ENCODE data around the gene SNX6. TPM values are rescaled to one million over a fixed set of nuclear protein-coding genes. Genes with fewer than 3 reads are reported as not detected.

SNX6 gene
- total RNA-seq, 1 experiment from 2014 or later = 73.4 TPM

GRCh38 chr14:34580381-34580780 lies 49.6 kb downstream of the SNX6 start:
- H3K79me2 ChIP-seq (ENCODE audit: insufficient read depth, low read length) = no peaks in the 10 kb centered on the region
- ChIA-PET CTCF (no interaction called here), RAD21 (ENCODE audit: low non-redundant PET in 1 of 2, low total read pairs in 2 of 2, uncharacterized antibody in 2 of 2, unreplicated experiment in 2 of 2) (no interaction called here), POLR2A (no interaction called here)
- H3K4me2 ChIP-seq (ENCODE audit: low read length) = no peak overlapping the region
- no peak overlapping the region for H3K9ac ChIP-seq (ENCODE audit: low read length)
- intact Hi-C loops (cut with micrococcal nuclease) = loop anchor here (10.0 kb wide), 1 partner anchor 834 kb away; no protein-coding TSS in a partner anchor
- no peak overlapping the region for H2AFZ ChIP-seq (ENCODE audit: low read depth, low read length, poor library complexity, severe bottlenecking)
- no TSS peak for BruUV-seq (replicated peaks)
- peaks cover 9 to 29% of the 10 kb centered on the region in 2 experiments; a peak in 2 of 4 replicates for H3K36me3 ChIP-seq (ENCODE audit: control insufficient read depth in 1 of 2, insufficient read depth in 2 of 2, low read length in 2 of 2)
- H3K27ac ChIP-seq (ENCODE audit: low read depth, low read length) = no peak overlapping the region
- H3K4me1 ChIP-seq (ENCODE audit: control insufficient read depth in 1 of 2, insufficient read depth in 2 of 2, low read length in 2 of 2) = no peaks in the 10 kb centered on the region
- DNase-seq (ENCODE audit: low read depth, low spot score) (no peak), ATAC-seq (no peak)
- H3K4me3 ChIP-seq (replicated peaks in 1 of 2; ENCODE audit: low read depth in 1 of 2, low read length in 2 of 2) = no peak overlapping the region
- H3K9me2 ChIP-seq (ENCODE audit: insufficient read depth) = no peaks in the 10 kb centered on the region
- TF ChIP-seq YY1 (IDR thresholded peaks at IDR 0.05; ENCODE audit: extremely low read depth, insufficient replicate concordance, low read depth, low read length) (no peak), POLR2AphosphoS5 (IDR thresholded peaks at IDR 0.05; ENCODE audit: low read depth, low read length) (no peak), SRF (IDR thresholded peaks at IDR 0.05; ENCODE audit: low read depth) (no peak), POLR2A (IDR thresholded peaks at IDR 0.05; ENCODE audit: borderline replicate concordance, extremely low read depth, insufficient read depth, insufficient read length) (no peak), SP1 (IDR thresholded peaks at IDR 0.05; ENCODE audit: low read depth) (no peak), EZH2phosphoT487 (IDR thresholded peaks at IDR 0.05; ENCODE audit: borderline replicate concordance) (no peak), ATF3 (IDR thresholded peaks at IDR 0.05) (no peak), REST (IDR thresholded peaks at IDR 0.05; ENCODE audit: low read depth) (no peak), EZH2 (IDR thresholded peaks at IDR 0.05) (no peak), CTCF (IDR thresholded peaks at IDR 0.05 in 2 of 3, conservative IDR thresholded peaks at IDR 0.05 in 1 of 3; ENCODE audit: borderline replicate concordance in 1 of 3, insufficient read depth in 1 of 3, low read depth in 2 of 3, low read length in 2 of 3) (no peak), ZBTB33 (IDR thresholded peaks at IDR 0.05; ENCODE audit: extremely low read depth, insufficient replicate concordance, low read length) (no peak), ZFX (IDR thresholded peaks at IDR 0.05) (no peak), JUND (IDR thresholded peaks at IDR 0.05) (no peak), EGR1 (IDR thresholded peaks at IDR 0.05; ENCODE audit: low read depth) (no peak), ELF1 (IDR thresholded peaks at IDR 0.05; ENCODE audit: borderline replicate concordance, low read depth) (no peak), MAX (IDR thresholded peaks at IDR 0.05) (no peak), RAD21 (IDR thresholded peaks at IDR 0.05; ENCODE audit: low read depth) (no peak), SIN3A (IDR thresholded peaks at IDR 0.05; ENCODE audit: low read depth) (no peak), FOSL1 (IDR thresholded peaks at IDR 0.05; ENCODE audit: low read depth) (no peak), CEBPB (IDR thresholded peaks at IDR 0.05; ENCODE audit: low read depth) (no peak)
- H3K27me3 ChIP-seq (ENCODE audit: insufficient read depth, low read length) = no peaks in the 10 kb centered on the region
- no peaks in the 10 kb centered on the region for H4K20me1 ChIP-seq (ENCODE audit: insufficient read depth)
- no peaks in the 10 kb centered on the region for H3K9me3 ChIP-seq (ENCODE audit: control insufficient read depth in 1 of 2, insufficient read depth in 1 of 2, low read depth in 1 of 2, low read length in 2 of 2)
